Measurements from ENCODE around the gene RAP1A.
A peak's percentile ranks its signal among the peaks of the same experiment; 100 is the strongest.
"Not testable (repeated sequence)": the region's sequence is repeated elsewhere in the genome, so short reads cannot be mapped to it uniquely, and the experiment has no call there.

RAP1A gene

DNA sequence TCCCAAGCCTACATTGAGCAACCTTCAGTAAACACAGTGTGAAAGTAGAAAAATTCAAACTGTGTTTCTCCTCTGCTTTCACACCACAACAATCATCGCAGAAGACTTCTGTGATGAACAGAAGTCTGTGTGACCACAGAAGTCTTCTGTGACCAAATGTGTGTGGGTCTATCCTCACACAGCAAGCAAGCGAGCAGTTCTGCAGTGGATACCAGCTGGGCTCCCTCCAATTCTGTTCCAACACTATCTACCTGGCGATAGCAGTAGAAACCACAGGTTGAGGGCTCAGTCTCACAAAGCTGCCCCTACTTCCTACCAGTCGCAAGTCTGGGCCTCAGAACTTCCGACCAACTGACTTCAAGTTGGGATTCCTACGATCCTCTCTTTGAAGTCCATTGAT, 21.0 kb upstream of the RAP1A start:
- no peak for DNase-seq

GRCh38 chr1:111599781-111600693, 19.6 kb upstream of the RAP1A start:
- no peak for DNase-seq

DNA sequence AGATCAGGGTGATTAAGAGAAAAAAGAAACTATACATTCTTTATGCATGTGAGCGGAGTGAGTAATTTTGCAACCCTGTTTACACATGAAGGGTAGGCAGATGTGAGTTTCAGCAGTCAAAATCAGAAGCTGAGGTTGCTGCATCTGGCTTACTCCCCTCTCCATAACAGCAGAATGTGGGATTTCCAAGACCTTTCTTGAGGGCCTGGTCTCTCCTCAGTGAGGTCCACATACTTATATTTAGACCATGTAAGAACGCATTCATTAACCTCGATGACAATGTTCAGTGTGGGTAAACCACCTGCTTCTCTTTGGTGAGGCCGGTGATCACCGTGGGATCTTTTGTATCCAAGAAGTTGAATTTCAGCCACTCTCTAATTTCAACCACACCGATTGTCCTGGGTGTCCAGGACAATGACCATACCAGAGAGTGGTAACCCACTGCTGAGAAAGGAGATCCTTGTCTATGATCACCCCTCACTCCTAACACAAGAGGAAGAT, 18.7 kb upstream of the RAP1A start:
- no peak for DNase-seq

- DNase-seq = no peak
Measured at GRCh38 chr1:111602302-111602701, 17.3 kb upstream of the RAP1A start.

GRCh38 chr1:111602974-111603373, 16.6 kb upstream of the RAP1A start:
- DNase-seq = no peak

DNA sequence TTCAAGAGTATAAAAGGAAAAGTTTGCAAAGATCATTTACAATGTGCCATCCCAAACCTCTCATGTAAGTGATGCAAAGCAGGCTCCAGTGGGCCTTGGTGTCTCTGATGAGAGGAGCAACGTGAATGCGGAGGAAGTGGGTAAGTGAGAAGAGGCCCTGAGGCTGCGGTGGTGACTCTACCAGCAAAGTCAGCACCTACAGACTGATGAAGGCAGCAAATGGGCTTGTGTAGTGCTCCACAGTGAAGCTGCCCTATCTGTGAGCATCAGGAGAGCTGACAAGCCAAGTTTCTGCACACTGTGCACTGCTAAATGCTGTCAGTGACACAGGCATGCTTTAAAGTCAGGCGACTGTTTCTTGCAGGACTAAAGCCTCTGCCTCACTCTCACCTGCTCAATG, 15.6 kb upstream of the RAP1A start:
- no peak for DNase-seq

DNA sequence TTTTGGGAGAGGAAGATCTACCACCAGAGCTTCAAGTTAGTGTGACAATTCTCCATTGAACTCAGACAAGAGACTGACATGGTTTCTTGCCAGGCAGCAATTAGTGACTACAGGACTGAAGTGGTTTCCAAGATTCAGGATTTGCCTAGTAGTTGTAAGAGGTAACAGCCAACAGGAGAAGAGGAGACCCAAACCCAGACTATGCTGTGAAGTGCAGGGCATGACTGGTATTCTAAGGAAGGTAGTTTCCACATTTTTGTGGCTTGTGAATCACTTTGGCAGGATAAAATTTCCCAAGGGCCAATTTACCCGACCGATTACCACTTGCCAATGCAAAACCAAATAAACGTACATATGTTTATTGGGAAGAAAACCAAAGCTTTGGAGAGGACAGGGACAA, 14.7 kb upstream of the RAP1A start:
- no peak for DNase-seq

- DNase-seq = no peak
Measured at GRCh38 chr1:111605576-111605975, 14.0 kb upstream of the RAP1A start.

GRCh38 chr1:111606457-111607215, 13.0 kb upstream of the RAP1A start:
- not testable (repeated sequence) for DNase-seq

- not testable (repeated sequence) for DNase-seq
Measured at GRCh38 chr1:111608528-111608927, 11.1 kb upstream of the RAP1A start.

- DNase-seq = no peak
Measured at GRCh38 chr1:111611986-111612385, 7.6 kb upstream of the RAP1A start.

GRCh38 chr1:111615870-111616715, 3.5 kb upstream of the RAP1A start:
- DNase-seq = no peak

DNA sequence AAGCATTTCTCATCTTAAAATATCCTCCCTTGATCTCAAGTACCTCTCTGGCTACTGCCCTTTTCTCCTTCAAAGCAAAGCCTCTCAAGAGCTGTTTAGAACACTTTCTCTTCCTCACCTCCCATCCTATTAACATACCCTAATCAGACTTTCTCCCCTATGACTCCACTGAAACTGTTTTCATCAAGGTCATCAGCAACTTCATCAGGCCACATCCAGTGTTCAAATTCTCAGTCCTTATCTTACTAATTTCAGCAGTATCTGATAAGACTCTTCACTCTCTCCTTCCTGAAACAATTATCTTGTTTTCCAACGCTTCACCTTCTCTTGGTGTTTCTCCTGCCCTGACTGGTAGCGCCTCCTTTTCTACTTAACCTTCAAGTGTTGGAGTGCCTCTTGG, 1.5 kb upstream of the RAP1A start:
- DNase-seq = no peak

DNA sequence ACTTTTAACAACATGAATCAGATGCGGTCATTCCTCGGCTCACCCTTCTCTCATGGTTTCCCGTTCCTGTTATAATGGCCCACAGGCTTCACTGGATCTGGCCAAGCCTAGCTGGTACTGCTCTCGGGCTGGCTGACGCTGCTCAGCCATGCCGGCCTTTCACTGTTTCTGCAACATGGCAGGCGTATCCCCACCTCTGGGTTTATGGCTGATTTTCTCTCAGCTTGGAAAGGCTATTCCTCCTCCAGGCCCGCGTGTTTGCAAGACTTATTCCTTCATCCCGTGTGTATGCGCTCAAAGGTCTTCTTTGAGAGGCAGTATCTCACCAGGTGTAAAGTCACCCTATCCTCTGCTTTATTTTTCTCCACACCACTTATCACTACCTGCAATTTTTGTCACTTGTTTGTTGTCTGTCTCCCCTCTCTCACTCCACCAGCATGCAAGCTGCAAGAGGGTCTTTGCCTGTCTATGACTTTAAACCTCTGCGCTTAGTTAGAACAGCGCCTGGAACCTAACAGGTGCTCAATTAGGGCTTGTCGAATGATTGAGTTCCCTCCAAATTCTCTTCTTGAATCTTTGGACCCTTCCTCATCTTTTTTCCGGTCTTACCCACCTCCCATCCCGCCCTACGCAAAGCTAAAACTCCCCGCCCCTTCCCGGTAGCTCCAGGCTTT, 491 bp upstream of the RAP1A start:
- DNase-seq = no peak

DNA sequence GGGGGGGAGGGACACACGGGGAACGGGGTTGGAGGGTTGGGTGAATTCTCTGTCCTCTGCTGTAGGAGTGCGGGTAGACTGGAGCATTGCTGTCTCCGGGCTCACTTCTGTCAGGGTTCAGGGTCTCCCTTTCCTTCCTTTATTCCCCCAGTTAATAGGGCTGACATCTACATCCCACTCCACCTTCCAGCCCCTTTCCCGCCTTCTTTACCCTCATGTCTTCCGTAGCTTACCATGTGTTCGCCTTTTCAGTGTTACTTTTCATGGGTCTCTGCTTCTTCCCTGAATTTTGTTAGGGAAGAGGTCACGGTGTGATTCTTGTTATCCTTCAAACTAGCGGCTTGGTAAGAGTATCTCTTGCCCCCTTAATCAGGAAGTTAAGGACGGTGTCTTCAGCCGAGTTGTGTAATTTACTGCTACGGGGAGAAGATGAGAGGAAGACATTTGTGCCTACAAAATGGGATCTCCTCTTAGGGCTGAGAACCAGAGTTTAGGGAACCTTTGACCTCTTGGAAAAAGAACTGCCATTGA, 917 bp downstream of the RAP1A start:
- DNase-seq = peak in 1 of 2 experiments; percentile 22

- DNase-seq = no peak
Measured at GRCh38 chr1:111621050-111621449, 1.5 kb downstream of the RAP1A start.

DNA sequence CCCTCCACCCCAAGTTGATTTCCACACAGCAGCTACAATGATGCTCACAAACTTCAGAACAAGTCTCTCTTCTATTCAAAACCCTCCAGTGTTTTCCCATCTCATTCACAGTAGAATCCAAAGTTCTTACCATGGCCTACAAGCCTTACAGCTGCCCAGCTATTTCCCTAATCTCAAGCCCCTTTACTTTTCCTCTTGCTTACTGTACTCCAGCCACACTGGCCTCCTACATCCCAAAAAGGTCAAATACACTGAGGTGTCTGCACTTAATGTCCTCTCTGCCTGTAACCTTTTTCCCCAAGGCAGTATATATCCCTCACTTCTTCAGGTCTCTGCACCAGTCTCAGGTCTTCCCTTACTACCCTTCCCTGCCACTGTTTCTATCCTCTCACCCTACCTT, 2.6 kb downstream of the RAP1A start:
- no peak for DNase-seq

GRCh38 chr1:111624382-111624781, 4.8 kb downstream of the RAP1A start:
- no peak for DNase-seq

DNA sequence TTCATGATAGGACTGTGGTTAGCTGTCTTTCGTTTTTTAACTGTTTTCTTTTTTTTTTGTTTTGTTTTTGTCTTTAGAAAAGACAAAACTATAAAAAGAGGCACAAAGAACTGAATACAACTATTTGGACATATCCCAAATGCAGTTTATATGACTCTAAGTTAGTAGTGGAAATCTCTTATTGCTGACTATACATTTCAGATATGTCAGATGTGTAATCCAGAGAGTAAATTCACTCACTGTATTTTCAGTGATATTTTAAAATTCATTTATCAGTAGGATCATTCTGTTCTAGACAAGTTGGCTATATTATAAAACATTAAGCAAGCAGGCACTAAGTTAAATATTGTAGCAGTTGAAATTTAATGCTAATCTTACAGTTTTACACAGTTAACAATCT, 5.7 kb downstream of the RAP1A start:
- no peak for DNase-seq

- DNase-seq = no peak
Measured at GRCh38 chr1:111628153-111628552, 8.6 kb downstream of the RAP1A start.

GRCh38 chr1:111629190-111629954, 9.8 kb downstream of the RAP1A start:
- DNase-seq = no peak
